Measurements from ENCODE around the gene KIAA0232. TPM values are rescaled to one million over a fixed set of nuclear protein-coding genes. Genes with fewer than 3 reads are reported as not detected.

Gene KIAA0232
- total and polyA plus RNA-seq, 8 donors: 4.0 to 12.4 (median 8.8) TPM

GRCh38 chr4:6799091-6799490 lies 16.6 kb downstream of the KIAA0232 start:
- no peak for DNase-seq

GRCh38 chr4:6802025-6802424 lies 19.5 kb downstream of the KIAA0232 start:
- peaks cover 6 to 16% (median 6%) of the 10 kb centered on the region in 3 donors for H3K4me1 ChIP-seq
- DNase-seq: no peak
- H3K27ac ChIP-seq: no peak overlapping the region
- intact Hi-C loops (cut with DNase I): no loop called here
- H3K27me3 ChIP-seq: no peaks in the 10 kb centered on the region
- no peak overlapping the region for H3K4me3 ChIP-seq
- FAIRE-seq: no peak
- no peaks in the 10 kb centered on the region for H3K36me3 ChIP-seq
- TF ChIP-seq CTCF (IDR thresholded peaks at IDR 0.05): no peak
- WGBS, 2 donors: 97 to 98% methylated on average over 8 of the region's 8 CpGs
- H3K9me3 ChIP-seq: no peaks in the 10 kb centered on the region
- no peak for ATAC-seq

More at GRCh38 chr4:6799091-6799490, 16.6 kb downstream of the KIAA0232 start:
- FAIRE-seq: no peak
- intact Hi-C loops (cut with DNase I): no loop called here
- no peak overlapping the region for H3K4me3 ChIP-seq
- TF ChIP-seq CTCF (IDR thresholded peaks at IDR 0.05): no peak
- no peak overlapping the region for H3K27ac ChIP-seq
- WGBS, 2 donors: 74 to 87% methylated on average over 3 of the region's 3 CpGs
- H3K4me1 ChIP-seq: peaks cover 2 to 13% (median 6%) of the 10 kb centered on the region in 3 donors
- H3K36me3 ChIP-seq: no peaks in the 10 kb centered on the region
- no peaks in the 10 kb centered on the region for H3K9me3 ChIP-seq
- ATAC-seq: no peak
- H3K27me3 ChIP-seq: no peaks in the 10 kb centered on the region

GRCh38 chr4:6802626-6803025 lies 20.1 kb downstream of the KIAA0232 start:
- H3K27ac ChIP-seq: no peak overlapping the region
- intact Hi-C loops (cut with DNase I): no loop called here
- H3K36me3 ChIP-seq: no peaks in the 10 kb centered on the region
- H3K4me1 ChIP-seq: peaks cover 6 to 16% (median 6%) of the 10 kb centered on the region in 3 donors
- no peak for TF ChIP-seq CTCF (IDR thresholded peaks at IDR 0.05)
- H3K9me3 ChIP-seq: no peaks in the 10 kb centered on the region
- DNase-seq: no peak
- FAIRE-seq: no peak
- H3K4me3 ChIP-seq: no peak overlapping the region
- ATAC-seq: no peak
- WGBS, 2 donors: 91 to 96% methylated on average over 2 of the region's 2 CpGs
- H3K27me3 ChIP-seq: no peaks in the 10 kb centered on the region

- ATAC-seq: no peak
- peaks cover 6 to 16% (median 6%) of the 10 kb centered on the region in 3 donors for H3K4me1 ChIP-seq
- TF ChIP-seq CTCF (IDR thresholded peaks at IDR 0.05): no peak
- no peaks in the 10 kb centered on the region for H3K36me3 ChIP-seq
- no peak overlapping the region for H3K27ac ChIP-seq
- no peak overlapping the region for H3K4me3 ChIP-seq
- no peak for DNase-seq
- FAIRE-seq: no peak
- no peaks in the 10 kb centered on the region for H3K27me3 ChIP-seq
- intact Hi-C loops (cut with DNase I): no loop called here
- H3K9me3 ChIP-seq: no peaks in the 10 kb centered on the region
- 43 to 45% methylated on average over 1 of the region's 1 CpG for WGBS, 2 donors
Measured at GRCh38 chr4:6803246-6803645, 20.7 kb downstream of the KIAA0232 start.

GRCh38 chr4:6804082-6804752 lies 21.7 kb downstream of the KIAA0232 start:
- WGBS, 2 donors: 60 to 69% methylated on average over 8 of the region's 8 CpGs
- no peak for FAIRE-seq
- H3K9me3 ChIP-seq: no peaks in the 10 kb centered on the region
- H3K4me1 ChIP-seq: peaks cover 6 to 12% (median 6%) of the 10 kb centered on the region in 3 donors
- H3K36me3 ChIP-seq: no peaks in the 10 kb centered on the region
- no peak for DNase-seq
- H3K27ac ChIP-seq: no peak overlapping the region
- no peak overlapping the region for H3K4me3 ChIP-seq
- peak in 1 of 4 donors; percentile 29 for ATAC-seq
- no peak for TF ChIP-seq CTCF (IDR thresholded peaks at IDR 0.05)
- no peaks in the 10 kb centered on the region for H3K27me3 ChIP-seq
- intact Hi-C loops (cut with DNase I): no loop called here
